NCI-H226 (cell line): Measurements from ENCODE around the gene NRXN3.

Source experiments
- DNase-seq: peaks from one replicate; pipeline ENCODE4 v3.0.0-alpha.2; 2015

The NRXN3 gene

GRCh38 chr14:79614448-79614847 lies 1444.3 kb downstream of the NRXN3 start:
- DNase-seq: no peak

GRCh38 chr14:79627058-79627457 lies 1456.9 kb downstream of the NRXN3 start:
- peak; percentile 24 for DNase-seq

GRCh38 chr14:79629411-79630287 lies 1459.5 kb downstream of the NRXN3 start:
- DNase-seq: no peak

DNA sequence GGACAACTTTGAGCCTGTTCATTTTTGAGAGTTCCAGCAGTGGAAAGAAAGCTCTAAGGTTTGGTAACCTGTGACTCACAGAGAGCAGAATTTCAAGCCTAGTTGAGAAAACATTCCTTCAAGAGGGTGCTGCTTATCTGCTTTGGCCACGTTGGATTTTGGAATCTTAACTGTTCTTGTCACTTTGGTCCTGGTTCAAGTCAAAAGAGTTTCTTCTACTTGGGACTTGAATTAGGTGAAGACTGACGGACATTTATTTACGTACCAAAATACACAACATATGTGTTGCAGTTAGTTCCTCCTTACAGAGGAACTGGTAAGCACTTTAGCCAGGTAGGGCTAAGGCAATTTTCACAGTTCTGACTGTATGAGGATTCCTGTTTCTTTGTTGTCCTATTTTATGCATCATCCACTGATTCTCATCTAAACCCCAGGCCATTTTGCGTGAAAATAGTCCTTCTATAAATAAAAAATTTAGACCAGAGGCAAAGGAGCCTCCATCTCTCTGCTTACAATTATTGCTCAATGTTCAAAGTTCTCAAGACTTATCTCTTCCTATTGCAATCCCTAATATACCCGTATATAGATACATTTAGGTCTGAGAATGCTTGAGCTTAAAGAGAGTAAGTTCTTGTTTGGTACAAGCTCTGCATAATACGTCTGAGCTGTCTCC lies 1460.3 kb downstream of the NRXN3 start:
- peak; percentile 30 for DNase-seq

DNA sequence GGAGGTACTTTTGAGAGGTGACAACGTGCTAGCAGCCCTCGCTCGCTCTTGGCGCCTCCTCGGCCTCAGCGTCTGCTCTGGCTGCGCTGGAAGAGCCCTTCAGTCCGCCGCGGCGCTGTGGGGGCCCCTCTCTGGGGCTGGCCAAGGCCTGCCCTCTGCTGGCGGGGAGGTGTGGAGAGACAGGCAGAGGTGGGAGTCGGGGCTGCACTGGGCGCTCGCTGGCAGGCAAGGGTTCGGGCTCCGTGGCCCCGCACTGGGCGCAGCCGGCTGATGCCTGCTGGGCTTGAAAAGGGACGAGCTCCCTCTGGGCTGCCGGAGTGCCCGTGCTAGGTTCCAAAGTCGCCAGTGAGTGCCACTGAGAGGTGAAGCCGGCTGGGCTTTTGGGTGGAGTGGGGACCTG lies 1461.1 kb downstream of the NRXN3 start:
- DNase-seq: no peak

GRCh38 chr14:79638672-79639266 lies 1468.6 kb downstream of the NRXN3 start:
- DNase-seq: peak; percentile 45

DNA sequence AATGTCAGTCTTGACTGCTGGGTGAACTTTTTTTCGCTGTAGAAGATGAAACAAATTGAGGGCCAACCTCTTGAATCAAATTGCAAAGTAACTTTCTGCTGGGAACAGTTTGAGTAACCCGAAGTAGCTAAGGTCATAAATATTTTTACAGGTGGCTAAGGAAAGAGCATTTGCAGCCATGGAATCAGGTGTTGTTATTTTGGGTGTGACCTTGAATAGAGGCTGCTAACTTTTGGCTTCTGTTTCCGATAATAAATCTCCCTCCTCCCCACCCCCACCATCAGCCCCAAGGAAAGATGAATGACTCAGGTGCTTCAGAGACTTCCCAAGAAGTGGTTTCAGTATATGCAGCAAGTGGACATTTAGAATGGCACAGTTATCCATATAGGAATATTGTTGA lies 1469.4 kb downstream of the NRXN3 start:
- DNase-seq: no peak

DNA sequence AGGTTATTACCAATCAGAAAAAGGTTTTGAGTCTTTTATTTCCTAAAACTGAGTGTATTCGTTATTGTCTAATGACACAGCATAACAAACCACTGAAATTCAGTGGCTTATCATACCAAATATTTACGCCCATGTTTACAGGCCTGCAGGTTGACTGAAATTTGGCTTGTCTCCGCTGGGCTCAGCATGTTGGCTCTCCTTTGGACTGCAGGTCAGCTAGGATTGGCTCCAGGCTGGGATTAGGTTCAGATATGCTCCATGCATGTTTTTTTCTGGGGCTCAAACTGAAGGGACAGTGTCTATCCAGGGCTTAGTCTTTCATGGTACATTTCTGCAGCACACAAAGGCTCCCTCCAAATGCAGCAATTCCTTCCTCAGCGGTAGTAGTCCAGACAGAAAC lies 1471.2 kb downstream of the NRXN3 start:
- no peak for DNase-seq

DNA sequence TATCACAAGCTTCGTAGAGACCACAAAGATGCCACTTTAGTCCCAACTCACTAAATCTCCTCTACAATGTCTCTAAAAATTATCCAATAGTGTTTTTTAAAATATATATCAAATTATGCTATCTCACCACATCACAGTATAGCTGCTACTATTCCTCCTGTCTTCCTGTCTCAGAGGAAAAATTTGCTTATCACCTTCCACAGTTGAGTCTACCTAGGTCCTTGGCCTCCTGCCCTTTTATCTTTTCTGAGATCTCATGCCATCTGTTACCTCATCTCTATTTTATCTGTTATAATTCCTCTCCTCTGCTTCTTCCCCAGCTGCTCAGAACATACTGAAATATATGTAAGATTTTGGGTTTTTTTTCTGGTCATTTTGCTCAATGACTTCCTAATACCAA lies 1473.0 kb downstream of the NRXN3 start:
- no peak for DNase-seq

DNA sequence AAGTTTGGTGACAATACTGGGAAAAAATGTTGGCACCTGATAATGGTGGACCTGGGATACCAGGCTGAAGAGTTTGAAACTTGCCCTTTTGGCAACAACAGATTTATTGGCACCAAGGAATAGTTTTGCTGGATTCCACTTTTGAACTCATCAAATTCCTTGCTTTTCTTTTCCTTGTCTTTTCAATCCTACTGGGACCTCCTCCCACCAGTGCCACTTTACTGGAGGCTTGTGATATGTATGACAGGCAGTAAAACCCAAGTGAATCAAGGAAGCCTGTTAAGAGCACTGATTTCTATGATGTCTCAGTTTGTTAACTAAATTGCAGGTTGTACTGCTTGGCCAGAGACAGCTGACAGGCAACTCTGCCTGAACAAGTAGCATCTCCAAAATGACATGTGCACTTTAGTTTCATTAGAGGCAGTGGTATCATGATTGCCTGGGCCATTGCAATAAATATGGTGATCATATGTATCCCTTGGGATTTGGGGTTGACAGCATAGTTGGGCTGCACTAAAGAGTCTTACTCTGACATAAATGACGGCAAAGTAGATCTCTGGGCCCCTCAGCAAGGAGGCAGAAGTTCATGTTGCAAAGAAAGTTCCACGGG lies 1475.7 kb downstream of the NRXN3 start:
- DNase-seq: no peak

DNA sequence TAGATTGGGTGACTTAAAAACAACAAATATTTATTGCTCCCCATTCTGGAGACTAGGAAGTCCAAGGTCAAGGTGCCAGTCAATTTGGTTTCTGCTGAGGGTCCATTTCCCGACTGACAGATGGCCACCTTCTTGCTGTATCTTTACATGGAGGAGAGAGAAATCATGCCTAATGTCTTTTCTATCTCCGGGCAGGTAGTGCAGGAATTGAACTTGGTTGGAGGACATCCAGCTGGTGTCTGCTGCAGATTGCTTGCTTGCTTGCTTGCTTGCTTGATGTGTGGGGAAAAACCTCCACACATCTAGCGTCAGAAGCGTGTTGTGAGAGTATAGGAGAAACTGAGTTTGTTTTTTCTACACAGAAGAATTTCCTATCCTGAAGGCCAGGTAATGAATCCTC lies 1479.7 kb downstream of the NRXN3 start:
- no peak for DNase-seq

DNA sequence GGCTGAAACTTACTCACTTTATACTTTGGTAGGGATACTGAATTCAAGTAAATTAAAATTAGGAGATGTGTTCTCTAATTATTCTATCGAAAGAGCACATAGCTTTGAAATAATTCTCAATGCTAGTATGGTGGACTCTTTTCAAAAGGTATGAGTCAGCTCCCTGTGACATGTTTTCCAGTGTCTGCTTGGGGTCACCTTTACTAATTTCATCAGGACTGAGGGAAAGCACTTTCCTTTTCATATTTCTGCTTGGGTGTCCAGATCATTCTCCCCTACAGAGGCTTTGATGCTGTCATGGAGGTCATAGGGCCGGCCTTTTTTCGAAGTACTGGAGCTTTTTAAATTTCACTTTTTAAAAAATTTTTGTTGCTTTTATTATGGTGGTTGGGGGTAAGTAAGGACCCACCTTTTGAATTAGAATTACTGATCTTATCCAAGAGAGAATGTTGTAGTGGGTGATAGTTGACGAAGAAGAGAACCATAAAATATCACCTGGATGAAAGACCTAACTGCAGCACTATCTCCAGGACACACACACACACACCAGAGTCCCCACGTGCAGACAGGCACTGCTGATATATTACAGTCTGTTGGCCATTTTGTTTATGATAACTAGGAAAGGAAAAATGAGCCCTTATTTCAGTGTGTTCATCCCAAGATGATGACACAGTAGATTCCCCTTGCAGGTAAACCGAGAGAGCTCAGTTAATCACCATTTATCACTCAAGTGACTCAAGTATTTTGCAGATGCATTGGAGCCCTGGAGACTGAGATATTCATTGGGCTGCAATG lies 1482.5 kb downstream of the NRXN3 start:
- no peak for DNase-seq

DNA sequence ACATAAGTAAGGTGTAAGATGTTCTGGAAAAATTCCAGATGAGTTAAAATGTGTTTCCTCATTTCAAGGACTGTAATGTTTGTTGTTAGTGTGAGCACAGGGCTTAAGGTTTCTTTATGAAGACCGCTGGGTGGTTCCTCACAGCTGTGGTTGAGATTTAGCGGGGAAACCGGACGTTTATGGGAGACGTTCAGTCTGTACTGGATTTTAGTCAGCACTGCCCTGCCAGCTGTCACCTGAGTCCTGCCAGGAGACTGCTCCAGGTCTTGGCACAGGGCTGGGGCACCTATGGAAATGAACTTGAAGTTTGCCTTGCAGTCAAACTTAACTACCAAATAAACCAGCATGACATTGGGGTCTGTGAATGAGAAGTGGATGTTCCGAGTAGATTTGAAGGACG lies 1485.9 kb downstream of the NRXN3 start:
- DNase-seq: no peak

- DNase-seq: no peak
These were observed 1486.3 kb downstream of the NRXN3 start for GRCh38 chr14:79656496-79656895.

DNA sequence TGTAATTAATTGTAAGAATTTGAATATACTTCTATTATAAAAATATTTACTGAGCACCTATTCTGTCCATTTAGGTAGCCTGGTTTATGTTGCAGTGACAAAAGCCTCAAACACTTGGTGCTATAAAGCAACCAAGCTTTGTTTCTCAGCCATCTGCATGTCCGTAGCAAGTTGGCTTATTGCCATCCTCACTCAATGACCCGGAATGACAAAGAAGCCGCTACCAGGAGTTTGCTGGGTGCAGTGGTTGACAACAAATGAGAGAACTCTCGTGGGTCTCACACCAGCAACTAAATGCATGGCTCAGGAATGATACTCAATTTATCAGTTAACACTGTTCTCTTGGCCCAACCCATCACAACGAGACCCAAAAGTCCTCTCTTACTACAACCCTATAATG lies 1488.0 kb downstream of the NRXN3 start:
- DNase-seq: no peak

DNA sequence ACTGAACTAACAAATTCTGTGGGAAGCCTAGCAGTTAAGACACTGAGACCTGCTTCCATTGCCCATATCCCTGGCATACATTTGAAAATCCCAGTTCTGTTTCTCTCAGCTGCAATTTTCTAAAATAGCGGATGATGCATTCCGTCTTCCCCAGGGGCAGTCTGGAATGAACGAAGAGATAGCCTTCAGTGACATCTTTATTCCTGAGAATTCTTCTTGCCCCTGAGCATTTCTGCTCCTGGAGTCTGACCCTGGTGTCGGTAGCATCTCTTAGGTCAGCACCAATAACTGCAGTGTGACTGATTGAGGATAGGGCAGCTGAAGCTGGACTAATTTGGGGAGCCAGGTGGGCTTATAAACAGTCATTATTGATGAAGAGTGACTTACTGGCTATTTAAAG lies 1488.6 kb downstream of the NRXN3 start:
- no peak for DNase-seq

DNA sequence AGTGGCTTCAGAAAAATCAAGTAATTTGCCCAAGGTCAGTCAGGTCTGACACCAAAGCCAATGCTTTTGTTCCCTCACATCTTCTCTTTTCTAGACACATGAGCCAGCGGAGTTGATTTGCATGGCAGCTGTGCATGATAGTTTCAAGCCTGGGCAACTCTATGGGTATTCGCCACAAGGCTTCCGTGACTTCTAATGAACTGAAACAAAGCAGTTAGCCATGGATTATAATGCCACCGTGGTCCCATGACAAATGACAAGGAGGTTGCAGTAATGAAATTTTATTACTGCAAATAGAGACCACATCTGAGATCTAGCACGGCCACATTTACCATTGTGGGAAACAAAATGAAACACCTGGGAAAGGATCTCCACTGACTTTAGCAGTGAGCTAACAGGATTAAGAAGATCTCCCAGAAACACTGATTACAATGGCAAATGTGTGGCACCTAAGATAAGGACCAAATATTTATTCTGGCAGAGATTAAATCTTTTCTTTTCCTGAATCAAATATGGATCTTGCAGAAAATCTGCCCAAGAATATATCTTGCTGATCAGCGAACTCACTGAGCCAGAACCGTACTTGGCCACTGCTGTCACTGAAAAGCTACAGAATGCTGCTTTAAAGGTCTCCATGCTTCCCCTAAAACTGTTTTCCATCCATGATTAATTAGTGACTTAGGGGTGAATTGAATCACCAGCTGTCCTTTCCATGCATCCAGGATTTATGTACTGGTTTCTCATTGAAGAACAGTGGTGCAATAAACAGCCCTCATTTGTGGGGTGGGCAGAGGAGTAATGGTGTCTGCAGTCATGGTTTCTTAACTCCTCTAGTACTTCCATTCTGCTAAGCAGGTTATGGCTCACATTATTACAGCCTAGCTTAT lies 1490.1 kb downstream of the NRXN3 start:
- DNase-seq: no peak

GRCh38 chr14:79661752-79662151 lies 1491.6 kb downstream of the NRXN3 start:
- peak; percentile 92 for DNase-seq

GRCh38 chr14:79663453-79663852 lies 1493.3 kb downstream of the NRXN3 start:
- DNase-seq: peak; percentile 77

GRCh38 chr14:79665556-79665955 lies 1495.4 kb downstream of the NRXN3 start:
- no peak for DNase-seq

GRCh38 chr14:79668951-79669350 lies 1498.8 kb downstream of the NRXN3 start:
- no peak for DNase-seq

DNA sequence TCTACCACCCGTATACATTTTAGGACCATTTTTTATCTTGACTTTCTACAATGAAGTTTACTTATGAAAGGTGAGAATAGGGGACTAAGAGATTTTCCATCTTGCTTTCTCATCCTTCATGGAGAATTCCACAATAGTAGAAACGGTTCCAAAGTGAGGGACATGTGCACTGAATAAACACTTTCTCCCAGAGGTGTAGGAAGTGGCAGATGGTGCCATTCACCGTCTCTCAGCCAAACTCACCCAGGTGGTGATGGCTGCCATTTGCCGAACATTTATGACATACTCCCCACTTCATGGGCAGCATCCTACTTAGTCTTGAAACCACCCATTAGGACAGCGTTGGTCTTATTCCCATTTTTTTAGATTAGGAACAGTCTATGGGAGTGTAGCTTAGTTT lies 1500.6 kb downstream of the NRXN3 start:
- no peak for DNase-seq
